Endothelial cell (in vitro differentiated cells): ENCODE results near the gene TSC22D4. TPM values are rescaled to one million over a fixed set of nuclear protein-coding genes. Genes with fewer than 3 reads are reported as not detected.
A peak's percentile ranks its signal among the peaks of the same experiment; 100 is the strongest.

Experiments
- DNase-seq: peaks from one replicate; pipeline ENCODE4 v3.0.0; 2021; ENCODE audit warnings: low spot score
- H3K27ac Mint-ChIP-seq: one replicate; pipeline ENCODE4 v1.8.0; 2021; ENCODE audit warnings: mixed read lengths, inconsistent platforms; ENCODE audit not compliant: unreplicated experiment
- H3K27me3 Mint-ChIP-seq: one replicate; pipeline ENCODE4 v1.8.0; 2021; ENCODE audit warnings: mild to moderate bottlenecking, moderate library complexity, mixed read lengths, inconsistent platforms; ENCODE audit not compliant: unreplicated experiment
- H3K36me3 Mint-ChIP-seq: one replicate; pipeline ENCODE4 v1.8.0; 2021; ENCODE audit warnings: mild to moderate bottlenecking, low read depth, mixed read lengths, inconsistent platforms; ENCODE audit not compliant: unreplicated experiment
- H3K4me1 Mint-ChIP-seq: one replicate; pipeline ENCODE4 v1.8.0; 2021; ENCODE audit warnings: mild to moderate bottlenecking, mixed read lengths, inconsistent platforms; ENCODE audit not compliant: unreplicated experiment
- H3K4me3 Mint-ChIP-seq: one replicate; pipeline ENCODE4 v1.8.0; 2021; ENCODE audit warnings: mild to moderate bottlenecking, mixed read lengths, inconsistent platforms; ENCODE audit not compliant: unreplicated experiment
- H3K9me3 Mint-ChIP-seq: one replicate; pipeline ENCODE4 v1.8.0; 2021; ENCODE audit warnings: mixed read lengths, inconsistent platforms; ENCODE audit not compliant: unreplicated experiment
- CTCF ChIP-seq: fragments of 200-600 bp; sonication (generic); IDR thresholded peaks from one replicate; pipeline ENCODE4 v1.5.0; 2021; ENCODE audit warnings: antibody characterized with exemption; ENCODE audit not compliant: unreplicated experiment
- total RNA-seq: library from RNA; stranded (reverse); fragmentation: NEBNext Ultra II Directional; extraction: Animal tissue kit (Norgen Biotek cat#: 25700); gene quantifications from one replicate; pipeline ENCODE4 v1.2.1, GENCODE V29; 2021; ENCODE audit not compliant: unreplicated experiment

TSC22D4 gene
- total RNA-seq, 1 donor from 2014 or later, result 94.3 TPM

- H3K36me3 Mint-ChIP-seq, result peaks cover 4% of the 10 kb centered on the region
- no peak overlapping the region for H3K4me3 Mint-ChIP-seq
- H3K4me1 Mint-ChIP-seq, result peaks cover 5% of the 10 kb centered on the region
- no peak overlapping the region for H3K27ac Mint-ChIP-seq
- H3K9me3 Mint-ChIP-seq, result no peaks in the 10 kb centered on the region
- TF ChIP-seq CTCF, result no peak
- DNase-seq, result no peak
- H3K27me3 Mint-ChIP-seq, result peaks cover 4% of the 10 kb centered on the region
Measured at GRCh38 chr7:100467638-100468373, 11.2 kb downstream of the TSC22D4 start.

- Mint-ChIP-seq H3K9me3 (no peaks in the 10 kb centered on the region), H3K4me1 (peaks cover 5% of the 10 kb centered on the region), H3K36me3 (peaks cover 5% of the 10 kb centered on the region), H3K27me3 (peaks cover 4% of the 10 kb centered on the region), H3K27ac (no peak overlapping the region), H3K4me3 (no peak overlapping the region)
- no peak for DNase-seq
- TF ChIP-seq CTCF, result no peak
Measured at GRCh38 chr7:100466653-100467605, 12.1 kb downstream of the TSC22D4 start.

- H3K4me3 Mint-ChIP-seq, result no peak overlapping the region
- peaks cover 4% of the 10 kb centered on the region for H3K27me3 Mint-ChIP-seq
- TF ChIP-seq CTCF, result peak; percentile 21
Measured at GRCh38 chr7:100465702-100466311, 13.2 kb downstream of the TSC22D4 start.

GRCh38 chr7:100465299-100465698 lies 13.7 kb downstream of the TSC22D4 start:
- H3K4me3 Mint-ChIP-seq, result no peak overlapping the region
- peaks cover 4% of the 10 kb centered on the region for H3K27me3 Mint-ChIP-seq
- no peak for TF ChIP-seq CTCF
- peak overlapping the region; percentile 30 for H3K27ac Mint-ChIP-seq
- peaks cover 5% of the 10 kb centered on the region for H3K4me1 Mint-ChIP-seq
- H3K9me3 Mint-ChIP-seq, result no peaks in the 10 kb centered on the region
- no peak for DNase-seq
- peaks cover 7% of the 10 kb centered on the region for H3K36me3 Mint-ChIP-seq

More at GRCh38 chr7:100465702-100466311, 13.2 kb downstream of the TSC22D4 start:
- Mint-ChIP-seq H3K27ac (peak overlapping the region; percentile 30), H3K36me3 (peaks cover 7% of the 10 kb centered on the region), H3K9me3 (no peaks in the 10 kb centered on the region), H3K4me1 (peaks cover 5% of the 10 kb centered on the region)
- DNase-seq, result peak; percentile 51
